Activated CD4-positive, alpha-beta T cell treated with anti-CD3 and anti-CD28 coated beads, Interleukin-2, Interleukin-4, amounts not matched to agents 100 ng/mL and 50 ng/mL, durations not matched to agents 16 hours and 8 hours (primary cell): Measurements from ENCODE around the gene MTAP.
A peak's percentile ranks its signal among the peaks of the same experiment; 100 is the strongest.

Experiments used
- DNase-seq: peaks from one replicate; pipeline ENCODE4 v3.0.0-alpha.2; 2020; ENCODE audit warnings: low spot score

Gene MTAP

GRCh38 chr9:21852754-21853153 is 50.3 kb downstream of the MTAP start:
- DNase-seq: peak; percentile 69

DNA sequence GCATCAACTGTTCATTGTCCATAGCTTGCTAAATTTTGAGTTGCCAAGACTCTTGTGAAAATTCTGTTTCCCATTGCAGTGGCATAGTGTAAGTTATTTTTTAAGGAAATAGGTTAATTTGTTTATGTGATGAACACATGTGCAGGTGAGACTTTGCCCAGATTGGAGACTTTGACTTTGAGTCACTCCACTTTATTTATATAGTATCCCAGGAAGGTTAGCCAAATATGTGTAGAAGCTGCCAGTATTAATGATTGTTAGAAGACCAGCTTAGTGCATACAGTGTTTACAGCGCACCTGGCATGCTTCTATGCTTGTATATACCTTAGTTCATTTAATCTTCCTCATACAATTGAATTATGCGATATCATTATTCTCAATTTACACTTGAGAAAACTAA is 51.0 kb downstream of the MTAP start:
- no peak for DNase-seq

GRCh38 chr9:21854119-21854518 is 51.7 kb downstream of the MTAP start:
- no peak for DNase-seq

DNA sequence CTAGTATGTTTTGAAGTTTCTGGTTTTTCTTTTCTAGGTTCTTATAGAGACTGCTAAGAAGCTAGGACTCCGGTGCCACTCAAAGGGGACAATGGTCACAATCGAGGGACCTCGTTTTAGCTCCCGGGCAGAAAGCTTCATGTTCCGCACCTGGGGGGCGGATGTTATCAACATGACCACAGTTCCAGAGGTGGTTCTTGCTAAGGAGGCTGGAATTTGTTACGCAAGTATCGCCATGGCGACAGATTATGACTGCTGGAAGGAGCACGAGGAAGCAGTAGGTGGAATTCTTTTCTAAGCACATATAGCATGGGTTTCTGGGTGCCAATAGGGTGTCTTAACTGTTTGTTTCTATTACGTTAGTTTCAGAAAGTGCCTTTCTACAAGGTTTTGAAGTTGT is 52.2 kb downstream of the MTAP start:
- DNase-seq: no peak

DNA sequence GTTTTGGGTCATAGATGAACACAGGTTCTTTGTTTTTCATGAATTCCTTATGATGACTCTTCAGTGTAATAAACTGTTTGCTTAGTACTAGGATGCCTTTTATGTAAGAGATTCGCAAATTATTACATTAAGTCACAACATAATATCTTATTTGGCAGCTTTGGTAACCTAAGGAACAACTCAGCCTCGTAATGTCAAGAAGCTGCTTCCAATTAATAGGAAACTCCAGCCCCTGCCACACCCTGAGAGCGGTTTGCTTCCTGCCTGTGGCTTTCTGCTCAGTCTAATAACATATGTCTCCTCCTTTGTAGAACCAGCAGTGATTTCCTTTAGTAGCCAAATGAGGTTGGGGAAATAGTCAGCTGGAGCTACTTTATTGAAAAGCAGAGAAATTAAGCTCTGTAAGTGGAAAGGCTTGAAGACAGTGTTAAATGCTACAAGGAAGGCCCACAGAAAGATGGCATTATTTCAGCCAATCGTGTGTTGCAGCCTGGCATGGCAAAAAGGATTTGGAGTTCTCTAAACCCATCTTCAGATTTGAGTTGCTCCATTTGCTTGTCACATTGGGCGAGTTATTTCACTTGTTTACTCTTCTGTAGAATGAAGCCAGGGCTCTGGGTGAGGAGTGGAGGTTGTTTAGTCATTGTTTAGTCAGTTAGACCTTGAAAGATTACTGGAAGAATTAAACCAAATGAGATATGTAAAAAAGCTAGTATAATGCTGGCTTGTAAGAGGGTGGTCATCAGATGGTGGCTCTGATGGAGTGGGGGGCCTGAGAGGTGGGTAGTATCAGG is 54.1 kb downstream of the MTAP start:
- DNase-seq: no peak

- DNase-seq: peak; percentile 15
Observed at GRCh38 chr9:21862871-21863270, 60.4 kb downstream of the MTAP start.

DNA sequence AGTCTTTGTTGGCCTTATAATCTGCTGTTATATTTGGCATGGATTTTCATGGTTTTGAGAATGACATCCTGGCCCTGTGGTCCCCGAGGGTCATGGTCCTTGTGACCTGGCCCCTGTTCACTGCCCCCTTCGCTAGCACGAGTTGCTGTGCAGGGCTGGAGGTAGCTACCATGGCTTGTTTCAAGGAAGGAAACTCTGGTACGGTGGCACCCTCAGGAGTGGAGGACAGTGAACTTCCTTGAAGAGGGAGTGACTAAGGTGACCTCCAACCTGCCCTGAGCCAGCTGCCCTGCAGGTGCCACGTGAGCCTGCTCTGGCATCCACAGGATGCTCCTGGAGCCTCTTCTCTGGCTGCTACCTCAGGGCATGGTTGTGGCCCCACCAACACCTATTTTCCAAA is 62.1 kb downstream of the MTAP start:
- no peak for DNase-seq

DNA sequence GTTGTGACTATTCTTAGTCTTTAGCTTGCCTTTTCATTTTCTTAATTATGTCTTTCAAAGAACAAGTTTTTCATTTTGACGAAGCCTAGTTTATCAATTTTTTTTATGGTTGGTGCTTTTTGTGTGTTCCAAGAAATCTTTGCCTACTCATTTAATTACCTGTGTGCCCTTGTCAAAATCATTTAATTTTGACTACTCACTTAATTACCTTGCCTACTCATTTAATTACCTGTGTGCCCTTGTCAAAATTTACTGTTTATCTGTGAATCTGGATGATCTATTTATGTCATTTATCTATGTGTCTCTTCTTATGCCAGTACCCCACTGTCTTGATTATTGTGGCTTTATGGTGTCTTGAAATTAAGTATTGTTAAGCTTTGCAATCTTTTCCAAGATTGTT is 63.9 kb downstream of the MTAP start:
- DNase-seq: peak; percentile 20

DNA sequence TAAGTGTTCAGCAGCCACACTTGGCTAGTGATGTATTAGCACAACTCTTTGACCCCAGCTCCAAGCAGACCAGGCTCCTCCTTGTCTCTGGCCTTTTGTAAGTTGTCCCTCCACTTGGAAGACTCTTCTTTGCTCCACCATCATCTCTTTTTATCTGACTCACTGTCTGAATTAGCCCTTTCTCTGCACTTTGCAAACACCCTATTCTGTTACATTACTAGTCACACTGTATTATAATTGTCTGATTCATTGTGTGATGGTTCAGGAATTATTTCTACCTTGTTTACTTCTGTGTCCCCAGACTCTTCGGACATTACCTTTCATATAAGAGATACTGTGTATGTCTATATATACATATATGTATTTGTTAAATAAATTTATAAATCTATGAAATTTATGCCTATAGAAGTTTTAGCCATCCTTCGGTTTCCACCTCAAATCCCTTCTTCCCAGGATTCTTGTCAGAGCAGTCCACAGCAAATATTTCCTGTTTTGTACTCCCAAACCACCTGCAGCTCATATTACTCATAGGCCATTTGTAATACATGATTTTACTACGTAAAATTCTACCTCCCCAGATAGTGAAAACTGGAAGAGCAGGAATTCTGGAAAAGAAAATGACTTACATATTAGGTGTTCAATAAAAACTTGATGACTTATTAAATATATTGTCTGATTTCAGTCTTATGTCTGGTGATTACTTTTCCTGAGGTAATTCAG is 69.0 kb downstream of the MTAP start:
- DNase-seq: no peak

DNA sequence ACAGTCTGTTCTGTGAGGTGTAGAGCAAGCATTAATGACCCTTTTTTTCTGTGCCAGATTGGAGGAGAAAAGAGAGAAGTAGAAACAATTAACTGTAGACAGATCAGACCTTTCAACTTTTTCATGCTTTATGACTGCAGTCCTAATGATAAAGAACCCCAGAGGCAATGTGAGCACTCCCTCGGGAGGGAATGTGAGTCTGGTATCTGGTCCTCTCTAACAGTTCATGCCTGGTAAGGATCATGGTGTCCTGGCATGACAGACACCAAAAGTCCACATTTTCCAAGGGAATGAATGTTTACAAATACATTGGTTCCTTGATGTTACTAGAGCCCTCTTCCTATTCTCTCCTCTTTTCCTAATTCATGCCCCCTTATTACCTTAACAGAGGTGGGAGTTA is 70.3 kb downstream of the MTAP start:
- no peak for DNase-seq

DNA sequence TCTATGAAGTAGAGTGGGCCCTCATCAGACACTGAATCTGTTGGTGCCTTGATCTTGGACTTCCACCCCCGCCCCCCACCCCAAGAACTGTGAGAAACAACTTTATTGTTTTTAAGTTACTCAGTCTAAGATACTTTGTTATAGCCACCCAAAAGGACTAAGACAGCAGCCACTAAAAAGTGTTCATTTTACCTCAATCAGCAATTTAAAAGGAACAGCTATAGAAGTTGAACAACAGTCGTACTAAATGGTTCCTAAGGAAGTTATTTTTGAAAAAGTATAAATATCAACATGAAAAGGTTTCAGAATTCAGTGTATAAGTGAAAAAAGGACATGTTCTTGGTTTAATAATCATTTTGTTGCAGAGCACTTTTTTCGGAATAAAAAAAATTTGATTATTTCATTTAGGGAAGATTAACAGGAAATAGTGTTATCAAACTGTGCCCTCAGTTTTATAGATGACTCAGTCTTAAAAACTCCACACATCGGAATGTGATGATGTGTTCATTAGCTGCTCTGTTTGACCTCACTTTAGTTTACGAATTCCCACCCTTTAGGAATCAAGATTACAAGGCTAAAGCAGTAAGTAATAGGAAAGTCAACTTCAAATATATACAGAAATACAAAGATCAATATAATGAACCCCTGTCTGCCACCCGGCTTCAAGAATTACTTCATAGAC is 71.2 kb downstream of the MTAP start:
- no peak for DNase-seq

- DNase-seq: no peak
Observed at GRCh38 chr9:21875893-21876292, 73.5 kb downstream of the MTAP start.

DNA sequence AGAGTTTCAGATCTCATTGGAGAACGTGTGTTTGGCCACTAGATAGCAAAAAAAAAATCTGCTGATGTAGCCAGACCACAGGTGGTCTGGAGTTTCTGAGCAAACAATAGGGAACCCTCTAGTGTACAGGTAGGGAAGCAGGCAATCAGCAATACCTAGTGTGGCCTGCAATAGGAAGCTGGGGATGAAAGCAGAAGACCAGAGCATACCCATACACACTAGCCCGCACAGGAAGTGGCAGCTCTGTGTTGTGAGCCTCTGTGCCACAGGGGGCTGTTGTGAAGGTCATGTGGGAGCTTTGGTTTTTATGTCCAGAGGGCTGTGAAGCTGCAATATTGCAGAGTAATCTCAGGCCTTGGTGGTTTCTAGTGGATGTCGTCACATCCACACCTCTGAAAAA is 81.2 kb downstream of the MTAP start:
- DNase-seq: peak; percentile 4

DNA sequence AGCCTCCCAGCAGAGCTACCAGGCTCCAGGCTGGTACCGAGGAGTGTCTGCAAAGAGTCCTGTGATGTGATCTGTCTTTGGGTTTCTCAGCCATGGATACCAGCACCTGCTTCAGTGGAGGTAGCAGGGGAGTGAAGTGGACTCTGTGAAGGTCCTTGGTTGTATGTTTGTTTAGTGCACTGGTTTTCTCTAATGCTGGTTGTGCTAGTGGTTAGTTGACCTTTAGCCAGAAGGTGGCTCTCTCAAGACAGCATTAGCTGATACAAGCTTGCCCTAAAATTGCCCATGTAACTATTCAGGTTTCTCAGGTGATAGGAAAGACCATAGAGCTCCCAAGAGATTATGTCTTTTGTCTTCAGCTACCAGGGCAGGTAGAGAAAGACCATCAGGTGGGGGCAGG is 87.2 kb downstream of the MTAP start:
- no peak for DNase-seq

GRCh38 chr9:21890696-21891095 is 88.3 kb downstream of the MTAP start:
- DNase-seq: no peak

- DNase-seq: no peak
Observed at GRCh38 chr9:21901546-21901945, 99.1 kb downstream of the MTAP start.

GRCh38 chr9:21902136-21902535 is 99.7 kb downstream of the MTAP start:
- no peak for DNase-seq

- no peak for DNase-seq
Observed at GRCh38 chr9:21903380-21903965, 101.0 kb downstream of the MTAP start.

- DNase-seq: no peak
Observed at GRCh38 chr9:21904371-21904770, 101.9 kb downstream of the MTAP start.

- DNase-seq: no peak
Observed at GRCh38 chr9:21904776-21905175, 102.3 kb downstream of the MTAP start.

DNA sequence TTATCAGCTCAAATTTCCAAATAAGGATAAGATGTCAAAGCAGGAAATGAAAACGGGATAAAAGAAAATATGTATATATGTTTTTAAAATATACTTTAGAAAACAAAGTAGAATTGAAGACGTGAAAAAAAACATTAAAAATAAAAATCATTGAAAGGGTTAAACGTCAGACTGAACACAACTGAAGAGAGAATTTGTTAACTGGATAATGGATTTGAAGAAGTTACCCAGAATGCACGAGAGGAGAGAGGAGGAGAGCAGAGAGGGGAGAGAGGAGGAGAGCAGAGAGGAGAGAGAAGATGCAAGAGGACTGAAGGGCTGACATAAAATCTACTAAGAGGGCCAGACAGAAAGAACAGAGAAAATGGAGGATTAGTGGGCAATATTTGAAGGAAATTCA is 103.8 kb downstream of the MTAP start:
- DNase-seq: no peak

DNA sequence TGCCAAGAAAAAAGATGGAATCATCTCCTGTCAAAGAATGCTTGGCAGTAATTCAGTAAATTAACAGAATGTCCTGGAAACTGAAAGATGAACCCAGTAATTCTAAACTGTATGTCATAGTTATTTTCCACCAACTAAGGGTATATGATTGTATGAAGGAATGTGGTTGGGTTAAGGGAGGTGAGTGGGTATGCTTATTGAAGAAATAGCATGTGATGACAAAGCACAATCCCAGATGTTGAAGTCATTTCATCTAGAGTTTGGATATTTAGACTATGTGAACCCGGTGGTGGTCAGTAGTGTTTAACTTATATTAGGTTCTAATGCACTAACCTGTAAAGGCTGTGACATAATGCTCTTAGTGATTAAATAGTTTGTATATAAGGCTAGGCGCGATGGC is 104.4 kb downstream of the MTAP start:
- no peak for DNase-seq
